Stromal cell of bone marrow (primary cell): ENCODE results near the gene MOV10L1.
A peak's percentile ranks its signal among the peaks of the same experiment; 100 is the strongest.
"Not testable (repeated sequence)": the region's sequence is repeated elsewhere in the genome, so short reads cannot be mapped to it uniquely, and the experiment has no call there.

Experiments used
- DNase-seq: peaks from one replicate; pipeline ENCODE4 v3.0.0-alpha.2; 2012; ENCODE audit warnings: low read depth

The MOV10L1 gene

GRCh38 chr22:50190182-50190940 is 100.6 kb downstream of the MOV10L1 start:
- DNase-seq, result no peak

GRCh38 chr22:50190941-50191741 is 101.3 kb downstream of the MOV10L1 start:
- DNase-seq, result no peak

GRCh38 chr22:50192436-50193204 is 102.8 kb downstream of the MOV10L1 start:
- no peak for DNase-seq

- DNase-seq, result no peak
Measured at GRCh38 chr22:50193621-50194020, 103.8 kb downstream of the MOV10L1 start.

- DNase-seq, result no peak
Measured at GRCh38 chr22:50194037-50194805, 104.4 kb downstream of the MOV10L1 start.

GRCh38 chr22:50196256-50196655 is 106.5 kb downstream of the MOV10L1 start:
- no peak for DNase-seq

GRCh38 chr22:50197000-50197800 is 107.4 kb downstream of the MOV10L1 start:
- DNase-seq, result no peak

GRCh38 chr22:50197856-50198623 is 108.2 kb downstream of the MOV10L1 start:
- DNase-seq, result no peak

GRCh38 chr22:50198624-50199017 is 108.8 kb downstream of the MOV10L1 start:
- DNase-seq, result no peak

GRCh38 chr22:50199251-50199721 is 109.5 kb downstream of the MOV10L1 start:
- DNase-seq, result no peak

GRCh38 chr22:50199829-50200460 is 110.1 kb downstream of the MOV10L1 start:
- DNase-seq, result no peak

GRCh38 chr22:50200461-50201190 is 110.8 kb downstream of the MOV10L1 start, which contains the start of gene SELENOO:
SELENOO (plus strand) TSS chr22:50201011; CDS start chr22:50201037, 26 bp downstream.
- DNase-seq, result peak; percentile 69

- DNase-seq, result no peak
Measured at GRCh38 chr22:50201191-50202129, 111.7 kb downstream of the MOV10L1 start.

GRCh38 chr22:50202130-50202666 is 112.4 kb downstream of the MOV10L1 start:
- no peak for DNase-seq

GRCh38 chr22:50203288-50203687 is 113.5 kb downstream of the MOV10L1 start:
- DNase-seq, result no peak

- no peak for DNase-seq
Measured at GRCh38 chr22:50204571-50204970, 114.8 kb downstream of the MOV10L1 start.

GRCh38 chr22:50204998-50205397 is 115.2 kb downstream of the MOV10L1 start:
- DNase-seq, result not testable (repeated sequence)
